GM12872 (cell line): Measurements from ENCODE around the gene OR4E1.

ENCODE experiments used
- TF ChIP-seq, protein P1 (sequence below): IDR thresholded peaks from 3 replicates; pipeline ENCODE4 v1.5.1; 2011; ENCODE audit warnings: low read depth, mild to moderate bottlenecking, low read length, moderate library complexity; ENCODE audit not compliant: insufficient read depth

OR4E1 gene

DNA sequence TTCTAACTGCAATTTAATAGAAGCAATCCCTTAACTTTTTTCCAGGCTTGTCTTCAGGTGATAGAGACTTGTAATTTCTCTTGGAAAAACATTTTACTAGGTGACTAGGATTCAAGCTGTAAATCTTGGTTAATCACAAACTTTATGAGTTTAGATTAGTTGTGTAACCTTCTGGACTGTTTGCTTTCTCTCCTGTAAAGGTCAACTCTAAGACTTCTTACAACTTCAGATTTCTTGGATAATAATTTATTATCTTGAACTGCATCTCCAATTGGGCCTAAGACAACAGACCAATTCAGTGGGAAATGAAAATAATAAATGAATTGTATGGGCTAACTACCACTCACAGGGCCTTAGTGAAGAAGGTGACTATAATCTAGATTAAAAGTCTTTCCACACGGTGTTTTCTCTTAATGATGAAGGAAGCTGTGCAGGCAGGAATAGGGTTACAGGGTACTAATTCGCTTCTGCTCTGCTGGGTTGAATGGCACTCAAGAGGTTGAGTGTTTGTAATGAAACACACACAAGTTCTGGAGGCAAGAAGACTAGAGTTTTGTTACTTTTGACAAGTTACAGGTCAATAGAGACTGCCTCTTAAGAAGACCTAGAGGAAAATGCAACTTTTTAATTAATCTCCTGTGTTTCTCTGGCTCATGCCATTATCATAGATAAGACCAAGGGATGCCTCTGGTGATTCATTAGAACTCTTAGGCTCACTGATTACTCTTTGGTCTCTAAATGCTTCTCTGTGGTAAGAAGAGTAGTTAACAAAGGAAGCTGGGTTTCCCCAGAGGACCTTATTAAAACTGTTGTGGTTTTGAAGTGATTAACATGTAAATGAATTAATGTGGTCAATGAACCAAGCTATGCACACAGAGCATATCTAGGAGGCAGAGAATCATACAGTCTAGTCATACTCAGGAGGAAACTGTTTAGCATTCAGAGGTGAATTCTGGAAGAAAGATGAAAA lies 30.0 kb upstream of the OR4E1 start:
- TF ChIP-seq, protein P1, sequence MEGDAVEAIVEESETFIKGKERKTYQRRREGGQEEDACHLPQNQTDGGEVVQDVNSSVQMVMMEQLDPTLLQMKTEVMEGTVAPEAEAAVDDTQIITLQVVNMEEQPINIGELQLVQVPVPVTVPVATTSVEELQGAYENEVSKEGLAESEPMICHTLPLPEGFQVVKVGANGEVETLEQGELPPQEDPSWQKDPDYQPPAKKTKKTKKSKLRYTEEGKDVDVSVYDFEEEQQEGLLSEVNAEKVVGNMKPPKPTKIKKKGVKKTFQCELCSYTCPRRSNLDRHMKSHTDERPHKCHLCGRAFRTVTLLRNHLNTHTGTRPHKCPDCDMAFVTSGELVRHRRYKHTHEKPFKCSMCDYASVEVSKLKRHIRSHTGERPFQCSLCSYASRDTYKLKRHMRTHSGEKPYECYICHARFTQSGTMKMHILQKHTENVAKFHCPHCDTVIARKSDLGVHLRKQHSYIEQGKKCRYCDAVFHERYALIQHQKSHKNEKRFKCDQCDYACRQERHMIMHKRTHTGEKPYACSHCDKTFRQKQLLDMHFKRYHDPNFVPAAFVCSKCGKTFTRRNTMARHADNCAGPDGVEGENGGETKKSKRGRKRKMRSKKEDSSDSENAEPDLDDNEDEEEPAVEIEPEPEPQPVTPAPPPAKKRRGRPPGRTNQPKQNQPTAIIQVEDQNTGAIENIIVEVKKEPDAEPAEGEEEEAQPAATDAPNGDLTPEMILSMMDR: no peak

DNA sequence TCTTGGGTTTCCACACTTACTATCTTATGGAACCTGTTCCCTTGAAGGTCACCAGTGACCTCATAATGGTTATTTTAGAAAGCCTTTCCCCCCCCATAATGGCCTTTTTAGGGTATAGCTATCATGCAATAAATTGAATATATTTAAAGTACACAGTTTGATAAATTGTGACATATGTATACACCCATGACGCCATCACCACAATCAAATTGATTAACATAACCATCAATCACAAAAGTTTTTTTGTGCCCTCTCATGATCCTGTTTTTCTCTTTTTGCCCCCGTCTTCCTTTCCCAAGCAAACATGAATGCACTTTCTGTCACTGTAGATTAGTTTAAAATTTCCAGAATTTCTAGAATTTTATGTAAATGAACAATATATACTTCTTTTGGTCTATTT lies 28.7 kb upstream of the OR4E1 start:
- TF ChIP-seq, protein P1: no peak

DNA sequence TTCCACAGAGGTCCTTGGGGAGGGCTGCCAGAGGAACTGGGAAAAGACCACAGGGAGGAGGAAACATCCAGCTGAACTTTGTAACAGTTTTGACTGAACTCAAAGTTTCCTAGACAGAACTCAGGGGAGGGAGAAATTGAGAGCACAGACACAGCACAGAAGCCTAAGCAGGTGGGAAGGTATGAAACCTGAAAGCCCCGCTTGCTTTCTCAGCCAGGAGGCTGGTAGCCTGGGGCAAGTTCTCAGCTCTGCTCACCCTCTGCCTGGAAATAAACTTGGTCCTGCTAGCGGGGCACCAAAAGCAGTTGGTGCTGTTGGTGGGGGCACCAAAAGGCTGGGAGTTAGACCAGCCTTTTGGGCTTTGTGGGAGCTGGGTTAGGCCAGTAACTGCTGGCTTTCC lies 25.9 kb upstream of the OR4E1 start:
- TF ChIP-seq, protein P1: no peak

DNA sequence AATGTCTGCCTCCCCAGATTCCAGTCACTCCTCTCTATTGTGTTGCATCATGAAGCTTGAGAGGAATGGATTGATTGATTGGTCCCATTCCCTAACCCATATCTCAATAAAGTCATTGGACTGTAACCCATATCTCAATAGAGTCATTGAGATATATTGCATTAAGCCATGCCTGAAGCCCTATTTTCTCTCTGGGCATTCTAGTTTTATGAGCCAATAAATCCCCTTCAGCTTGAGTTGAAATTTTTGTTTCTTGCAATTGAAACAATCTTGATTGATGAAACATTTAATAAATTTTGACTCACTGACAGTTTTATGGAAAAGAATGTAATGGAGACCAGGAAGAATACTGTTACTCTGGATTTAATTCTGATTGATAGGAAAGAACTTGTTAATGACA lies 20.8 kb upstream of the OR4E1 start:
- TF ChIP-seq, protein P1: no peak

DNA sequence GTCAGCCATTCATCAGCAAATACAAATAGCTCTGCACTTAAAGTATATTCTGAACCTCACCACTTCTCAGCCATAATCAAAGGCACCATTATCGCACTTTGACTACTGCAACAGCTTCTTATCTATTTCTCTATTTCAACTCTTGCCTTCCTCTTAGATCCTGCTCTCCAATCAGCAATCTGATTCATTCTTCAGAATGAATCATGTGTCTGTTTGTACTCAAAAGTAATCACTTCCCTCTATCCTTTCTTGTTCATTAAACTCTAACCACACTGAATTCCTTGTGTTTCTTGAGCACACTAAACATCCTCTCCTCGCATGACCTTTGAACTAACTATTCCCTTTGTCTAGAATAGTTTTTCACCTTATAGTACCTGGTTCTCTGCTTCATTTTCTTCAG lies 12.8 kb upstream of the OR4E1 start:
- TF ChIP-seq, protein P1: no peak

DNA sequence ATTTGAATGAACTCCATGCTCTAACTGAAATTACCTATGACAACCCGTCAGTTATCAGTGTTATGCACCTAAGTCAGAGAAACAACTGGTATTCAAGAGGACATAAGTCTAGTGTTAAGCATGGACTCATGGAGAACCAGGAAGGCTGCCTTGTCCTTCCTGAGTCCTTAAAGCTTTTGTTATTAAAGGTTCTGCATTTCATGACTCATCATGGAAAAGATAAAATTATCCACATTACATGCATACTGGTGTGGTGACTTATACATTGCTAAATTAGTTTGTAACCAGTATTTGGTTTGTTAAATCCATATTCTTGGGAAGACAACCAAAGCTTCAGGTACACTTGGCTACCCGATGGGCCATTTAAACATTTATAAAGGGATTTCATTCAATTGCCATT lies 6.5 kb upstream of the OR4E1 start:
- TF ChIP-seq, protein P1: no peak

DNA sequence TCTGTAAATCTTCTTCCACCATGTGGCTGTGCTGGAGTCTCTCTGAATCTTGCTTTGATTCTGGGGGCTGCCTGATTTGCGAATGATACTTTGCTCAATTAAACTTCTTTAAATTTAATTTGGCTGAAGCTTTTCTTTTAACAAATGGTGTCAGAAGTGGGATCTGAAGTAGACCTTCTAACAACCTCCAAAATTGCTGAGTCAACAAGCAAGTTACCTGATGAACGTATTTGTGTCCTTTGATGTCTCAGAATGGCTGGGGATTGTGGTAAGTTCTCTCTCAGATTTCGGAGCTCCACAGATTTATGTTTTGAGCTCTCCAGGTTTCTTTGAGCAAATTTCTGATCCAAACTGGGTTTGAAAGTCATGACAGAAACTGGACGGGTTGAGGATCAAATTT lies 1.9 kb upstream of the OR4E1 start:
- TF ChIP-seq, protein P1: no peak
